ENCODE data around the gene ATG16L1. TPM values are rescaled to one million over a fixed set of nuclear protein-coding genes. Genes with fewer than 3 reads are reported as not detected.
"Not testable (repeated sequence)": the region's sequence is repeated elsewhere in the genome, so short reads cannot be mapped to it uniquely, and the experiment has no call there.

The ATG16L1 gene
- total and polyA plus RNA-seq, 4 experiments from 2014 or later, result 12.3 to 89.4 (median 50.5) TPM

DNA sequence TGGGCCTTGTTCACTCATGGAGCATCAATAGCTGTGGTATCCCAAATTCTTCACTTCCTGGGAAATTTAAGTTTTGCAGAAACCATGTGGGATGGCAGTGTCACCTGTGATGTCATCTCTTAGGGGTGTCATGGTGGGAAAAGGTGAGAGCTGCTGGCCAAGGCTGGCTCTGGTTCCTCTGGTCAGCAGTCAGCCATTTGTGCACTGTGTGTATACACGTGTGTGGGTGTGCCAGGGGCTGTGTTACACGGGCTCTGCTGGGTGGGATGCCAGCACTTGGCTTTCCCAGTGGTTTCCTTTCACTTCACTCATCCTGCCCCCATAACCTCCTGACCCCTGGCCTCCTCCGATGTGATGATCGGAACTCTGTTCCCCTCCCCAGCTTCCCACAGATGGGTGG, 77.4 kb downstream of the ATG16L1 start:
- no peaks in the 10 kb centered on the region for H3K36me3 Mint-ChIP-seq
- H3K4me1 ChIP-seq (ENCODE audit: insufficient read depth, low read length), result peaks cover 45% of the 10 kb centered on the region
- ChIA-PET CTCF (ENCODE audit: partially characterized antibody) (interaction anchor here (1.3 to 1.7 kb wide), 2 partner anchors 12 to 25 kb away, joined by 4 to 6 read pairs; partner anchors contain the start of gene DGKD), POLR2A (ENCODE audit: partially characterized antibody) (no interaction called here)
- no peak overlapping the region for H3K27ac ChIP-seq (ENCODE audit: low read depth, low read length)
- intact Hi-C loops (cut with micrococcal nuclease), result no loop called here
- no peaks in the 10 kb centered on the region for H3K27me3 ChIP-seq (ENCODE audit: insufficient read depth, low read length)
- no peaks in the 10 kb centered on the region for H3K36me3 ChIP-seq (ENCODE audit: insufficient read depth, low read length)
- H3K4me3 ChIP-seq (ENCODE audit: low read length in 2 of 2), result no peak overlapping the region
- no peaks in the 10 kb centered on the region for H3K9me3 ChIP-seq (ENCODE audit: control insufficient read depth in 1 of 2, low read length in 2 of 2)
- no peak for DNase-seq
- no peak overlapping the region for H3K4me3 Mint-ChIP-seq
- H3K27ac Mint-ChIP-seq, result peak overlapping the region in 2 of 7 donors; percentile 42 to 64
- H3K27me3 Mint-ChIP-seq, result no peaks in the 10 kb centered on the region
- peaks cover 0 to 2% (median 0%) of the 10 kb centered on the region in 8 donors for H3K9me3 Mint-ChIP-seq
- H3K4me1 Mint-ChIP-seq, result peaks cover 19 to 48% (median 32%) of the 10 kb centered on the region in 4 donors

DNA sequence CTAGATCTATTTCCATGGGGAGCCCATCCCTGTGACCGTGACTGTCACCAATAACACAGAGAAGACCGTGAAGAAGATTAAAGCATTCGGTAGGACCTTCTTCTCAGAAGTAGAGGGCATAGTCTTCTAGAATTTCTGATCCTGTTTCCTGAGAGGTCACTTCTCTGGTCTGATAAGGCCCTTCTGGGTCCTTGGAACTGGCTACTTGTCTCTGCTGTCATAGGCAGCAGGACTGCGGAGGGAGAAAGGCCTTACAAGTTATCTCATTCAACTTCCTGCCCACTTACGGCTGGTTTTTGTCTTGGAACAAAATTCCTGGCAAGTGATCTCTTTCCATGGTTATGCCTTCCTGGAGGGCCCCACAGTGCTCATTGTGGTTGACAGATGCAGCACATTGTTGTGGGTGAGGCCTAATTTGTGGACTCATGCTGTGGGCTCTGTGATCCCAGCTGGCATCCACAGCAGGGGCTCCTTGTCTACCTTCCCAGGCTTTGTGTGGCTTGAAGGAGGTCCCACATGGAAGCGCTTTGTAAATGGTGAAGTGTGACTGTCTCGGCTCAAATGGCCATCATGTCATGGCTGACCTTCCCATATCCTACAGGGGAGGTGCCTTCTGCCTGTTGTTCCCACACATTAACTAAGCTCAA, 78.1 kb downstream of the ATG16L1 start:
- ChIA-PET CTCF (ENCODE audit: partially characterized antibody) (interaction anchor here (1.3 to 1.7 kb wide), 2 partner anchors 12 to 24 kb away, joined by 4 to 6 read pairs; partner anchors contain the start of gene DGKD), POLR2A (ENCODE audit: partially characterized antibody) (interaction anchor here (0.7 to 4.4 kb wide), 4 partner anchors 27 to 66 kb away, joined by 3 to 72 read pairs (median 14); no protein-coding TSS in a partner anchor)
- peaks cover 0 to 2% (median 0%) of the 10 kb centered on the region in 8 donors for H3K9me3 Mint-ChIP-seq
- Histone ChIP-seq H3K9me3 (ENCODE audit: control insufficient read depth in 1 of 2, low read length in 2 of 2) (no peaks in the 10 kb centered on the region), H3K4me3 (ENCODE audit: low read length in 2 of 2) (no peak overlapping the region), H3K36me3 (ENCODE audit: insufficient read depth, low read length) (no peaks in the 10 kb centered on the region), H3K27me3 (ENCODE audit: insufficient read depth, low read length) (no peaks in the 10 kb centered on the region), H3K27ac (ENCODE audit: low read depth, low read length) (no peak overlapping the region), H3K4me1 (ENCODE audit: insufficient read depth, low read length) (peaks cover 52% of the 10 kb centered on the region)
- no peaks in the 10 kb centered on the region for H3K27me3 Mint-ChIP-seq
- intact Hi-C loops (cut with micrococcal nuclease), result no loop called here
- DNase-seq, result no peak
- H3K4me3 Mint-ChIP-seq, result peak overlapping the region in 1 of 8 donors; percentile 29
- H3K36me3 Mint-ChIP-seq, result no peaks in the 10 kb centered on the region
- peaks cover 23 to 53% (median 36%) of the 10 kb centered on the region in 4 donors for H3K4me1 Mint-ChIP-seq
- peak overlapping the region; percentile 21 to 85 (median 42) for H3K27ac Mint-ChIP-seq

GRCh38 chr2:233331536-233331935, 80.1 kb downstream of the ATG16L1 start:
- Histone ChIP-seq H3K9me3 (ENCODE audit: control insufficient read depth in 1 of 2, low read length in 2 of 2) (no peaks in the 10 kb centered on the region), H3K4me3 (ENCODE audit: low read length in 2 of 2) (peak overlapping the region in 1 of 2 donors; percentile 39), H3K36me3 (ENCODE audit: insufficient read depth, low read length) (no peaks in the 10 kb centered on the region), H3K27me3 (ENCODE audit: insufficient read depth, low read length) (no peaks in the 10 kb centered on the region), H3K27ac (ENCODE audit: low read depth, low read length) (peak overlapping the region; percentile 73), H3K4me1 (ENCODE audit: insufficient read depth, low read length) (peaks cover 63% of the 10 kb centered on the region)
- ChIA-PET CTCF (ENCODE audit: partially characterized antibody) (interaction anchor here (1.1 to 2.5 kb wide), 12 partner anchors 9 to 277 kb away, joined by 3 to 24 read pairs (median 4); partner anchors contain the start of genes ATG16L1 and DGKD), POLR2A (ENCODE audit: partially characterized antibody) (interaction anchor here (0.8 to 5.5 kb wide), 21 partner anchors 8 to 271 kb away, joined by 3 to 72 read pairs (median 6); partner anchors contain the start of genes ATG16L1, DGKD and INPP5D)
- Mint-ChIP-seq H3K4me3 (peak overlapping the region; percentile 11 to 83 (median 72)), H3K36me3 (no peaks in the 10 kb centered on the region), H3K27me3 (no peaks in the 10 kb centered on the region), H3K4me1 (peaks cover 26 to 65% (median 43%) of the 10 kb centered on the region in 4 donors), H3K9me3 (peaks cover 0 to 2% (median 0%) of the 10 kb centered on the region in 8 donors), H3K27ac (peak overlapping the region; percentile 82 to 99 (median 94))
- DNase-seq, result peak; percentile 84 to 93 (median 86)
- intact Hi-C loops (cut with micrococcal nuclease), result loop anchor here (1.0 kb wide), 2 partner anchors 23 to 63 kb away; partner anchors contain the start of gene DGKD

- peak overlapping the region; percentile 82 to 99 (median 94) for H3K27ac Mint-ChIP-seq
- Histone ChIP-seq H3K4me3 (ENCODE audit: low read length in 2 of 2) (no peak overlapping the region), H3K27me3 (ENCODE audit: insufficient read depth, low read length) (no peaks in the 10 kb centered on the region), H3K9me3 (ENCODE audit: control insufficient read depth in 1 of 2, low read length in 2 of 2) (no peaks in the 10 kb centered on the region), H3K4me1 (ENCODE audit: insufficient read depth, low read length) (peaks cover 63% of the 10 kb centered on the region), H3K36me3 (ENCODE audit: insufficient read depth, low read length) (no peaks in the 10 kb centered on the region), H3K27ac (ENCODE audit: low read depth, low read length) (peak overlapping the region; percentile 73)
- H3K4me1 Mint-ChIP-seq, result peaks cover 26 to 66% (median 43%) of the 10 kb centered on the region in 4 donors
- ChIA-PET CTCF (ENCODE audit: partially characterized antibody) (interaction anchor here (1.1 to 2.5 kb wide), 12 partner anchors 8 to 278 kb away, joined by 3 to 24 read pairs (median 4); partner anchors contain the start of genes ATG16L1 and DGKD), POLR2A (ENCODE audit: partially characterized antibody) (interaction anchor here (0.8 to 5.5 kb wide), 17 partner anchors 9 to 272 kb away, joined by 3 to 72 read pairs (median 6); partner anchors contain the start of genes ATG16L1, DGKD and INPP5D)
- intact Hi-C loops (cut with micrococcal nuclease), result no loop called here
- peaks cover 0 to 2% (median 0%) of the 10 kb centered on the region in 8 donors for H3K9me3 Mint-ChIP-seq
- H3K27me3 Mint-ChIP-seq, result no peaks in the 10 kb centered on the region
- H3K36me3 Mint-ChIP-seq, result no peaks in the 10 kb centered on the region
- no peak for DNase-seq
- H3K4me3 Mint-ChIP-seq, result peak overlapping the region in 7 of 8 donors; percentile 54 to 83 (median 72)
Measured at GRCh38 chr2:233332125-233332524, 80.7 kb downstream of the ATG16L1 start.

GRCh38 chr2:233334915-233335314, 83.4 kb downstream of the ATG16L1 start:
- no peaks in the 10 kb centered on the region for H3K27me3 ChIP-seq (ENCODE audit: insufficient read depth, low read length)
- DNase-seq, result no peak
- H3K4me3 ChIP-seq (ENCODE audit: low read length in 2 of 2), result no peak overlapping the region
- peak overlapping the region in 1 of 8 donors; percentile 15 for H3K4me3 Mint-ChIP-seq
- H3K9me3 ChIP-seq (ENCODE audit: control insufficient read depth in 1 of 2, low read length in 2 of 2), result no peaks in the 10 kb centered on the region
- peaks cover 64% of the 10 kb centered on the region for H3K4me1 ChIP-seq (ENCODE audit: insufficient read depth, low read length)
- peak overlapping the region in 3 of 7 donors; percentile 36 to 93 (median 80) for H3K27ac Mint-ChIP-seq
- ChIA-PET POLR2A (ENCODE audit: partially characterized antibody) (interaction anchor here (5.5 kb wide), 1 partner anchor 19 kb away, joined by 44 read pairs; the partner anchor contains the start of gene DGKD), CTCF (ENCODE audit: partially characterized antibody) (no interaction called here)
- no peaks in the 10 kb centered on the region for H3K36me3 ChIP-seq (ENCODE audit: insufficient read depth, low read length)
- no peaks in the 10 kb centered on the region for H3K27me3 Mint-ChIP-seq
- peaks cover 25 to 72% (median 47%) of the 10 kb centered on the region in 4 donors for H3K4me1 Mint-ChIP-seq
- no peaks in the 10 kb centered on the region for H3K9me3 Mint-ChIP-seq
- no peaks in the 10 kb centered on the region for H3K36me3 Mint-ChIP-seq
- intact Hi-C loops (cut with micrococcal nuclease), result no loop called here
- H3K27ac ChIP-seq (ENCODE audit: low read depth, low read length), result no peak overlapping the region

GRCh38 chr2:233336091-233336490, 84.6 kb downstream of the ATG16L1 start:
- POLR2A ChIA-PET (ENCODE audit: partially characterized antibody), result interaction anchor here (1.5 kb wide), 1 partner anchor 11 kb away, joined by 5 read pairs; no protein-coding TSS in a partner anchor
- H3K27me3 Mint-ChIP-seq; H3K36me3 ChIP-seq (ENCODE audit: insufficient read depth, low read length); H3K36me3 Mint-ChIP-seq; H3K27ac ChIP-seq (ENCODE audit: low read depth, low read length); H3K9me3 Mint-ChIP-seq; H3K4me3 ChIP-seq (ENCODE audit: low read length in 2 of 2); DNase-seq; intact Hi-C loops (cut with micrococcal nuclease); H3K9me3 ChIP-seq (ENCODE audit: control insufficient read depth in 1 of 2, low read length in 2 of 2); H3K27me3 ChIP-seq (ENCODE audit: insufficient read depth, low read length): not testable (repeated sequence)
- peak overlapping the region in 3 of 7 donors; percentile 37 to 68 (median 42) for H3K27ac Mint-ChIP-seq
- CTCF ChIA-PET (ENCODE audit: partially characterized antibody), result interaction anchor here (1.7 kb wide), 1 partner anchor 11 kb away, joined by 4 read pairs; no protein-coding TSS in a partner anchor
- H3K4me1 ChIP-seq (ENCODE audit: insufficient read depth, low read length), result peaks cover 52% of the 10 kb centered on the region
- H3K4me3 Mint-ChIP-seq, result peak overlapping the region in 1 of 8 donors; percentile 3
- peaks cover 23 to 62% (median 41%) of the 10 kb centered on the region in 4 donors for H3K4me1 Mint-ChIP-seq

DNA sequence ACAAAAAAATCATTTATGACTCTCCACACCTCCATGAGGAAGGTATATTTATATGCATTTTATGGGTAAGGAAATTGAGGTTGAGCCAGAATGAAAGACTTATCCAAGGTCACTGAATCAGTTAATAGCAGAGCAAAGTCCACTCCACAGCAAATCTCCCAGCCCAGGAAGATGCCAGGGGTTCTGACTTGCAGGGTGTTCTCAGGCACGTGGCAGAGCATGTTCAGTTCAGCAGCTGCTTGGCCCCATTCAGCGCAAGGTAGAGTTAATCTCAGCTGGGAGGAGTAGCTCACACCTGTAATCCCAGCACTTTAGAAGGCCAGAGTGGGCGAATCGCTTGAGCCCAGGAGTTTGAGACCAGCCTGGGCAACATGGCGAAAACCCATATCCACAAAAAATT, 85.1 kb downstream of the ATG16L1 start:
- DNase-seq, result no peak
- H3K36me3 Mint-ChIP-seq, result no peaks in the 10 kb centered on the region
- H3K27me3 ChIP-seq (ENCODE audit: insufficient read depth, low read length), result no peaks in the 10 kb centered on the region
- H3K4me3 Mint-ChIP-seq, result no peak overlapping the region
- no peak overlapping the region for H3K4me3 ChIP-seq (ENCODE audit: low read length in 2 of 2)
- peaks cover 48% of the 10 kb centered on the region for H3K4me1 ChIP-seq (ENCODE audit: insufficient read depth, low read length)
- no peaks in the 10 kb centered on the region for H3K9me3 ChIP-seq (ENCODE audit: control insufficient read depth in 1 of 2, low read length in 2 of 2)
- POLR2A ChIA-PET (ENCODE audit: partially characterized antibody), result interaction anchor here (1.5 kb wide), 1 partner anchor 10 kb away, joined by 5 read pairs; no protein-coding TSS in a partner anchor
- H3K4me1 Mint-ChIP-seq, result peaks cover 20 to 57% (median 37%) of the 10 kb centered on the region in 4 donors
- H3K27ac ChIP-seq (ENCODE audit: low read depth, low read length), result no peak overlapping the region
- CTCF ChIA-PET (ENCODE audit: partially characterized antibody), result interaction anchor here (0.7 to 1.7 kb wide), 2 partner anchors 10 to 17 kb away, joined by 3 to 4 read pairs; partner anchors contain the start of gene DGKD
- H3K9me3 Mint-ChIP-seq, result no peaks in the 10 kb centered on the region
- no peaks in the 10 kb centered on the region for H3K27me3 Mint-ChIP-seq
- intact Hi-C loops (cut with micrococcal nuclease), result no loop called here
- peak overlapping the region in 2 of 7 donors; percentile 32 to 74 for H3K27ac Mint-ChIP-seq
- no peaks in the 10 kb centered on the region for H3K36me3 ChIP-seq (ENCODE audit: insufficient read depth, low read length)
